ENCODE measurements around the gene EIF1AD.
A peak's percentile ranks its signal among the peaks of the same experiment; 100 is the strongest.

Gene EIF1AD

GRCh38 chr11:66045177-66045639 is 43.3 kb upstream of the EIF1AD start:
- H3K4me3 ChIP-seq (replicated peaks; ENCODE audit: low read depth, low read length): no peak overlapping the region
- TF ChIP-seq CTCF (IDR thresholded peaks at IDR 0.05; ENCODE audit: low read length, missing control alignments): peak; percentile 91
- peak; percentile 80 for DNase-seq (ENCODE audit: low read depth)

- no peak overlapping the region for H3K4me3 ChIP-seq (replicated peaks; ENCODE audit: low read depth, low read length)
- DNase-seq (ENCODE audit: low read depth): no peak
- TF ChIP-seq CTCF (IDR thresholded peaks at IDR 0.05; ENCODE audit: low read length, missing control alignments): no peak
Observed at GRCh38 chr11:66044757-66045156, 42.8 kb upstream of the EIF1AD start.

DNA sequence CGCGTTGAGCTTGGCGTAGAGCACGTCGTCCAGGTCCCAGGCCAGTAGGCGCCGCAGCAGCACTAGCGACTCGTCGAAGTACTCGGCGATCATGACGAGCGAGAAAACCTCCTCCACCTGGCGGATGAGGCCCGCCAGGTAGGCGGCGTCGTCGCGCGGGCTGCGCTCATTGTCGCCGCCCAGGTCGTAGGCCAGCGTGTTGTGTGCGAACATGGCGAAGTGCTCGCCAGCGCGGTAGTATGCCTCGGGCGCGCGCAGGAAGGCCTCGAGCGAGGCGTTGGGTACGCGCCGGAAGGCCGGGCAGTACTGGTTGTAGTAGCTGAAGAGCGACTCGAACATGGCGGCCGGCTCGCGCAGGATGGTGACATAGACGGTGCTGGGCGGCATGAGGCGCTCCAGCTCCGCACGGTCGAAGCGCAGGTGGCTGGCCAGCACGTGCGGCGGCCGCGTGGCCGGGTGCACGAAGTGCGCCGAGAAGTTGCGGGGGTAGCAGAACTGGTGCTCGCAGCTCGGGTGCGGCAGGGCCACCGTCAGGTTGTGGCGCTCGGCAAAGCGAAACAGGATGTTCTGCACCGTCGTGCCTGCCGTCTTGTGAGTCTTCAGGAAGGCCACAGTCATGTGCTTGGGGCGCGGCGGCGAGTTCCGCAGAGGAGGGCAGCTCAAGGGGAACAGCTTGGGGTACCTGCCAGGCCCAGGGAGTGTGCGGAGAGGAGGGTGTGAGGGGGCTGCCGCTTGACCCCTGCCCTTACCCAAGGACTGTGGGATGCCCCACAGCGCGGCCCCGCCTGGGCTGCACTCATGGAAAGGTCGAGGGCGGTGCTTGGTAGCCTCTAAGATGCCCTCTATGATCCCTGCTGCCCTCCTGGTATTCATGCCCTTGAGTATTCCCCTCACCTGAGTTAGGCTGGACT is 41.3 kb upstream of the EIF1AD start:
- no peak for DNase-seq (ENCODE audit: low read depth)
- no peak overlapping the region for H3K4me3 ChIP-seq (replicated peaks; ENCODE audit: low read depth, low read length)
- TF ChIP-seq CTCF (IDR thresholded peaks at IDR 0.05; ENCODE audit: low read length, missing control alignments): no peak

GRCh38 chr11:66042227-66042995 is 40.5 kb upstream of the EIF1AD start:
- TF ChIP-seq CTCF (IDR thresholded peaks at IDR 0.05; ENCODE audit: low read length, missing control alignments): no peak

GRCh38 chr11:66039765-66040164 is 37.8 kb upstream of the EIF1AD start:
- H3K4me3 ChIP-seq (replicated peaks; ENCODE audit: low read depth, low read length): no peak overlapping the region
- DNase-seq (ENCODE audit: low read depth): no peak
- TF ChIP-seq CTCF (IDR thresholded peaks at IDR 0.05; ENCODE audit: low read length, missing control alignments): no peak

More at GRCh38 chr11:66042227-66042995, 40.5 kb upstream of the EIF1AD start:
- DNase-seq (ENCODE audit: low read depth): no peak
- no peak overlapping the region for H3K4me3 ChIP-seq (replicated peaks; ENCODE audit: low read depth, low read length)

- H3K4me3 ChIP-seq (replicated peaks; ENCODE audit: low read depth, low read length): no peak overlapping the region
- DNase-seq (ENCODE audit: low read depth): no peak
- no peak for TF ChIP-seq CTCF (IDR thresholded peaks at IDR 0.05; ENCODE audit: low read length, missing control alignments)
Observed at GRCh38 chr11:66037327-66037726, 35.4 kb upstream of the EIF1AD start.
